SK-N-SH (cell line): ENCODE measurements around the gene TRDMT1.

ENCODE experiments used
- POLR2AphosphoS5 ChIP-seq: IDR thresholded peaks from 2 replicates; pipeline ENCODE4 v1.6.1; 2012; ENCODE audit warnings: low read depth, low read length
- ZBTB33 ChIP-seq: IDR thresholded peaks from 2 replicates; pipeline ENCODE4 v1.4.0; 2012; ENCODE audit warnings: low read depth, borderline replicate concordance

DNA sequence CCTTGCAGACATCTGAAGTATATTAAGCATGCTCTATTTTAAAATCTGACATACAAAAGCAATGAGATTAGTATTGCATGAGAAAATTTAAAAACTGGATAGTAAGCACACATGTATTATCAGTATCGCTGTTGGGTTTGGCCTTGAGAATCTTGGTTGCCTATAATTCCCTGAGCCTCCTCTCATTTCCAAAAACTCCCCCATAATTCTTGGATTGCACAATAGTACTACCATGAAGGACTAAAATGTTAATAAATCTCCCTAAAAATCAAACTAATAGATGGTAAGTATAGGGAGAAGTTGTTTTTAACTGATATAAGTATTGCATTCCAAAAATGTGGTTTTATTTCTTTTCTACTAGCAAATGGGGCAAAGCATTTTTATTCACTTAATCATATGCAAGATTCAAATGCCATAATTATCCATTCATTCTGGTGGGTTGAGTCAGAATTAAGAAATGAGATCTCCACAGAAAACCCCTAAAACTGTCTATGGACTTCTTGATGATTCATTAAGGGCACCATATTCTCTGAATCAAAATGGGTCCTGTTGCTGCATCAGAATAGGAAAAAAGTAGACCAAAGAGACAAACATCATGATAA is 16.3 kb upstream of the TRDMT1 start:
- TF ChIP-seq POLR2AphosphoS5: no peak
- no peak for TF ChIP-seq ZBTB33
